WTC11 (cell line): Measurements from ENCODE around the gene BMP6.

Source experiments
- NR2C2 ChIP-seq: sonication (generic); formaldehyde crosslinking; IDR thresholded peaks from 2 replicates; pipeline ENCODE4 v1.8.0; 2022; ENCODE audit warnings: mild to moderate bottlenecking, missing genetic modification reagents
- ZBTB21 ChIP-seq: sonication (generic); formaldehyde crosslinking; IDR thresholded peaks from 2 replicates; pipeline ENCODE4 v1.8.1; 2023; ENCODE audit warnings: mild to moderate bottlenecking, missing genetic modification reagents, borderline replicate concordance
- TF ChIP-seq, protein P1 (sequence below): fragments of 200-600 bp; IDR thresholded peaks from 2 replicates; pipeline ENCODE4 v1.8.0; 2022; ENCODE audit warnings: antibody characterized with exemption
- TF ChIP-seq, protein P2 (sequence below): sonication (generic); formaldehyde crosslinking; IDR thresholded peaks from 2 replicates; pipeline ENCODE4 v1.8.0; 2022; ENCODE audit warnings: mild to moderate bottlenecking, missing genetic modification reagents
- TF ChIP-seq, protein P3 (sequence below): sonication (generic); formaldehyde crosslinking; IDR thresholded peaks from 2 replicates; pipeline ENCODE4 v1.8.1; 2022; ENCODE audit warnings: low read depth, mild to moderate bottlenecking, moderate library complexity, missing genetic modification reagents, borderline replicate concordance

DNA sequence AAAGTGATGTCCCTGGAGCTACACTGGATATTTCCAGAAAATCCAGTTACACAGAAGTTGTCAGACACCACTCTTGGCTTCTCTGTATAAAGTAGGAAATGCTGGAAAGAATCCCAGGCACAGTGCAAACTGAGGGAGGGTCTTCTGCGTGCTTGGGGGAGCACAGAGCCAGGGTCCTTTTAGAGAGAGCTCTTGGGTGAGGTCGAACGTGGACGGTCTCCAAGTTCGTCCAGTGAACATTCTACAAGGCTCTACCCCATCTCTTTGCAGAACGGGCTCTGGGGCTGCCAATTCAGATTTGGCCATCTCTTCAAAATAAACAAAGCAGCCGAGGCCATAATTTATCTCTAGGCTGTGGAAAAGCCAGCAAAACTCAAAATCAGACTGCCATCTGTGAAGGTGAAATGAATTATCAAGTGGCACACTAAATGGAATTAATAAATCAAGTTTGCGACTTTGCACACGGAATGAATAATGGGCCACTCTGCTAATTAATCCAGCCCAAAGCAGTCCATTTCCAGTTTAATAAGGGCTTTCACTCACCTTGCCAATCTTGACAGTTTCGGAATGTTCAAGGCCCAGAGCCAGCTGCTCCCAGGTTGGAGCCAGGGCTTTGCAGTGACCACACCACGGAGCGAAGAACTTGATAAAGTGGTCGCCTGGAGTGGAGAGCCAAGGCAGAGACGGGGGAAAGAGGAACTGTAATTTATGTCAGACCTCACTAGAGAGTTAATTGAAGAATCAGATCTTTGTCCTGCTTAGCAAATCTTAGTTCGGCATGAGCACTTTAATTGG is 165.4 kb downstream of the BMP6 start:
- TF ChIP-seq, protein P1, sequence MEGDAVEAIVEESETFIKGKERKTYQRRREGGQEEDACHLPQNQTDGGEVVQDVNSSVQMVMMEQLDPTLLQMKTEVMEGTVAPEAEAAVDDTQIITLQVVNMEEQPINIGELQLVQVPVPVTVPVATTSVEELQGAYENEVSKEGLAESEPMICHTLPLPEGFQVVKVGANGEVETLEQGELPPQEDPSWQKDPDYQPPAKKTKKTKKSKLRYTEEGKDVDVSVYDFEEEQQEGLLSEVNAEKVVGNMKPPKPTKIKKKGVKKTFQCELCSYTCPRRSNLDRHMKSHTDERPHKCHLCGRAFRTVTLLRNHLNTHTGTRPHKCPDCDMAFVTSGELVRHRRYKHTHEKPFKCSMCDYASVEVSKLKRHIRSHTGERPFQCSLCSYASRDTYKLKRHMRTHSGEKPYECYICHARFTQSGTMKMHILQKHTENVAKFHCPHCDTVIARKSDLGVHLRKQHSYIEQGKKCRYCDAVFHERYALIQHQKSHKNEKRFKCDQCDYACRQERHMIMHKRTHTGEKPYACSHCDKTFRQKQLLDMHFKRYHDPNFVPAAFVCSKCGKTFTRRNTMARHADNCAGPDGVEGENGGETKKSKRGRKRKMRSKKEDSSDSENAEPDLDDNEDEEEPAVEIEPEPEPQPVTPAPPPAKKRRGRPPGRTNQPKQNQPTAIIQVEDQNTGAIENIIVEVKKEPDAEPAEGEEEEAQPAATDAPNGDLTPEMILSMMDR = no peak
- TF ChIP-seq, protein P2, sequence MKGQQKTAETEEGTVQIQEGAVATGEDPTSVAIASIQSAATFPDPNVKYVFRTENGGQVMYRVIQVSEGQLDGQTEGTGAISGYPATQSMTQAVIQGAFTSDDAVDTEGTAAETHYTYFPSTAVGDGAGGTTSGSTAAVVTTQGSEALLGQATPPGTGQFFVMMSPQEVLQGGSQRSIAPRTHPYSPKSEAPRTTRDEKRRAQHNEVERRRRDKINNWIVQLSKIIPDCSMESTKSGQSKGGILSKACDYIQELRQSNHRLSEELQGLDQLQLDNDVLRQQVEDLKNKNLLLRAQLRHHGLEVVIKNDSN = no peak
- TF ChIP-seq ZBTB21 (CRISPR knock-in tag) = no peak
- TF ChIP-seq, protein P3, sequence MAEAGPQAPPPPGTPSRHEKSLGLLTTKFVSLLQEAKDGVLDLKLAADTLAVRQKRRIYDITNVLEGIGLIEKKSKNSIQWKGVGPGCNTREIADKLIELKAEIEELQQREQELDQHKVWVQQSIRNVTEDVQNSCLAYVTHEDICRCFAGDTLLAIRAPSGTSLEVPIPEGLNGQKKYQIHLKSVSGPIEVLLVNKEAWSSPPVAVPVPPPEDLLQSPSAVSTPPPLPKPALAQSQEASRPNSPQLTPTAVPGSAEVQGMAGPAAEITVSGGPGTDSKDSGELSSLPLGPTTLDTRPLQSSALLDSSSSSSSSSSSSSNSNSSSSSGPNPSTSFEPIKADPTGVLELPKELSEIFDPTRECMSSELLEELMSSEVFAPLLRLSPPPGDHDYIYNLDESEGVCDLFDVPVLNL (CRISPR knock-in tag) = no peak
- TF ChIP-seq NR2C2 (CRISPR knock-in tag) = no peak
